Stimulated activated CD4-positive, alpha-beta T cell treated with anti-CD3 and anti-CD28 coated beads, TNF-alpha, amount 100 ng/mL, for 48 hours (primary cell): Measurements from ENCODE around the gene DNASE2B.

Experiments
- DNase-seq, 3 donors: peaks; one replicate each; pipeline ENCODE4 v3.0.0-alpha.2; 2020; ENCODE audit warnings: low read depth in 3 of 3

DNASE2B gene

DNA sequence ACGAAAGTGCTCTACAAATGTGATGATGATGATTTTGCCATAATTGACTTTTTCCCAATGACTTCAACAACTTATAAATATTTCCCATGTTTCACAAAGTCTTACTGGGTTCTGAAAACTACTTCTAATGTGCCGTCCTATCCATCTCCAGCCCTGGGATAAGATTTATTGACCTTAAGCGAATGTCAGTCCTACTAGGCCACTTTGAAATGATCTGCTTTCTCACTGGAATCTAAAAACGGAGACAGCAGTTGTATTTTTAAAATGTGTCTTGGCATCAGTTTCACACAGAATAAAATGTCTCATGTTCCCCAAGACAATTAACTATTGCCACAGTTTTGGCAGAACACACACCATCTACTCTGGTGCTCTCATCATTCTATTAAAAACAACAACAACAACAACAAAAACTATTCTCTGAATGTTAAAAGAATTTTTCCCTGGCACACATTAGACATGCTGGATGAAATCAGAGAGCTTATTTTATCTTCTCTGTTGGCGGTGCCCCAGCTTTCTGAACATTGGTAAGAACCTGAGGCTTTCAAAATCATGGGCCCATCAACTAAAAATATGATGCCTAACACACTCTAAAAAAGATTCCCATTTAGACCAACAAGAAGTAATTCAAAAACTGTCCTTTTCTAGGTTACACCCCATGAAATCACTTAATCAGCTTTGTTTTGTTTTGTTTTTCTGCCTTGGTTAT is 23.1 kb upstream of the DNASE2B start:
- DNase-seq = no peak

- no peak for DNase-seq
Observed at GRCh38 chr1:84376000-84376910, 22.0 kb upstream of the DNASE2B start.

- DNase-seq = no peak
Observed at GRCh38 chr1:84377480-84378095, 20.7 kb upstream of the DNASE2B start.

- no peak for DNase-seq
Observed at GRCh38 chr1:84379138-84379916, 19.0 kb upstream of the DNASE2B start.

GRCh38 chr1:84379917-84380180 is 18.4 kb upstream of the DNASE2B start:
- DNase-seq = no peak

- DNase-seq = no peak
Observed at GRCh38 chr1:84382127-84382526, 16.2 kb upstream of the DNASE2B start.

- no peak for DNase-seq
Observed at GRCh38 chr1:84385347-84385746, 12.9 kb upstream of the DNASE2B start.

GRCh38 chr1:84386716-84387479 is 11.4 kb upstream of the DNASE2B start:
- no peak for DNase-seq

- DNase-seq = no peak
Observed at GRCh38 chr1:84387480-84388163, 10.7 kb upstream of the DNASE2B start.

GRCh38 chr1:84390226-84390625 is 8.1 kb upstream of the DNASE2B start:
- no peak for DNase-seq

GRCh38 chr1:84401156-84401555 is 2.9 kb downstream of the DNASE2B start:
- no peak for DNase-seq

DNA sequence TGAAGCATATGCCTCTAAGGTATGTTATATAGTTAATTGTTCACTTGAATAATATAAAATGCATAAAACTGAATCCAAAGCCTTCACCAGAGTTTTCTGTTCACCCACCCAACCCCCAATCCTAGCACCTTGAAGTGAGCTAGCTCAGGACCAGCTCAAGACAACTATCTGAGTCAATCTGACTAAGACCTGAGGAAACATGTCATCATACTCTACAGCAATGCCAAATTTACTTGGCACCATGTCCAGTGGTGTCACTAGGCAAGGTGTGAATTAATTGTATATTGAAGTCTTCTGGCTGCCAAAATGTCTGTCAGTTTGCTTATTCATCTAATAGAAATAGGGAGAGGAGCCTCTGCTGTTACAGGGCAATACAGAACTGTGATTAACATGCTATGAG is 3.8 kb downstream of the DNASE2B start:
- DNase-seq = no peak

DNA sequence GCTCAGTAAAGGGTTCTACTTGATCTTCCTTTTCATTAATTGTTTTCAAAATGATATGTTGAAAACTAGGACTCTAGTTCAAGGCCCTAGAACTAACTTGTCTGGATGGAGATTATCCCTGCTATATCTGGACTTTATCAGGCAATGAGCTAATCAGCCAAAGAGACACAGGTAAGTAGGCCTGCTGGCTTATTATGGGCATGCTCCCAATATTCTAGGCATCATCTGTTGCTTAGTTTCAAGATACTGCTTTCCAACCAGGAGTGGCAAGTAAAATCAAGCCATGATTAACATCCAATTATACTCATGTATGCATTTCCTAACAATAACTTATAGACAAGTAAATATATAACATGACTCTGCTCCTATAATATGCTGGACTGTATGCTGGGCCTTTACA is 4.2 kb downstream of the DNASE2B start:
- DNase-seq = no peak

DNA sequence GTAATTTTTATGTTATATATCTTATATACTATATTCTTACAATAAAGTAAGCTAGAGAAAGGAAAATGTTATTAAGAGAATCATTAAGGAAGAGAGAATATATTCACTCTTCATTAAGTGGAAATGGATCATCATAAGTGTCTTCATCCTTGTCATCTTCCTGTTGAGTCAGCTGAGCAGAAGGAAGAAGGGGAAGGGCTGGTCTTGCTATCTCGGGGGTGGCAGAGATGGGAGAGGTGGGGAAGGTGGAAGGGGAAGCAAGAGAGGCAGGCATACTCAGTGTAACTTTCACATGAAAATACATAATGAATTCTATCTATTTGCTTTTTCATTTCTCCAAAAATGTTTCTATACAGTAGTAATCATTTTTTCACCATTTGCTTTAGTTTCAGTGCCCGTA is 5.1 kb downstream of the DNASE2B start:
- DNase-seq = no peak

DNA sequence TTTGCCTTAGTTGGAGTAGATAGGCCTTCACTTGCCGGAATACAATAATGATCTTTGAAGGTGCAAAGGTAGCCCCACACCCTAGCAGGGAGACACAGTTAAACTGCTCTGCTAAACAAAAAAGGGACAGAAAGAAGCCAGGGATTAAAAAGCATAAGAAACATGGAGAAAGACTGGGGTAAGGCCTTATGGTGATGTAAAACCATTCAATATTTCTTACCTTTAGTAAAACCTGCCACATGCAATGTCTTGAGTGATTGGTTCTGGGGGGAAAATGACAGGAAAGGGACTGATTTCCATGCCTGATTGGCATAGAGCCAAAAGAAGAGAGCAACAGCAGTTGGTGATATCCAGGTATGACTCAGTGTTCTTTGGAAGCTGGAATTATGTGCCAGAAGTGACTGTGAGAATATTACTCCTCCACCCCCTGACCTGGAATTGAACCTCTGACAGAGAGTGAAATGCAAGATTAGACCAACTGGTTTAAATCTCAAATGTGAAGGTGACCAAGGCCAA is 8.1 kb downstream of the DNASE2B start:
- DNase-seq = no peak

- DNase-seq = no peak
Observed at GRCh38 chr1:84407524-84407923, 9.2 kb downstream of the DNASE2B start.

DNA sequence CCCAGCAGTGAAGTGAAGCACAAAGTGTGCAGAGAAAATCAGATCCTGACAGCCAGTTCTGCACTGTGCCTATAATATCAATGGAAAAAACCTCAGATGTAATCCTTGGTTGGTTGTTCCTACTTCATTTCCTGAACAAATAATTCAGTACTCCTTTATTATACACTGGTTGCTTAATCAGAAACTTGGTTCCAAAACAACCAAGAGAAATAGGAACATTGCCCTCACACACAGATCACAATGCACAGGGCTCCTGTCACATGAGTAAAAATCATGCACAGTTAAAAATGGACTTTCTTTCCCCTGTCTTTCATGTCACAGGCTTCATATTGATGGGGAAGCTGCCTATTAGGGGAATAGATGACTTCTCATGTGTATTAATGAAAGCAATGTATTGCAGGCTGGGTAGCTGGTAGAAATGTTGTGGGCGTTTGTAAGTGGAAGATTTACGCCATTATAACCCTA is 9.7 kb downstream of the DNASE2B start:
- DNase-seq = no peak

DNA sequence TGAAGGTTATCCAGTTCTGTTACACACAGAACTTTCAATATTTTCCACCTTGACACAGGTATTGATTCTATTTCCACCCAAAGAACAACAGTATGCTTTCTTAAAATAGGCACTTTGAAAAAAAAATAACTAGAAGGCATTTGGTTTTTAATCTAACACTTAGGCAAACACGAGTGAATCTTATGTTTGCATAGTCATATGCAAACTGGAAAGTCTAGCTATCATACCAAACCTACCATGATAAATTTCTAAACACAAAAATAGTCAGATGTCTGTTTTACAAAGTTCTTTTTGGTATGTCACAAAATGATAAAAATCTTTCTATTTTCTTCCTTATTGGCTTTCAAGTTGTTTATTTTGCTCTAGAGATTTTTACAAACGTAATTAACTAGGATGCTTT is 11.6 kb downstream of the DNASE2B start:
- no peak for DNase-seq

- DNase-seq = no peak
Observed at GRCh38 chr1:84410328-84411095, 12.2 kb downstream of the DNASE2B start.
